ENCODE measurements around the gene RNF181. TPM values are rescaled to one million over a fixed set of nuclear protein-coding genes. Genes with fewer than 3 reads are reported as not detected.

Gene RNF181
- total RNA-seq, 4 donors from 2014 or later, result 23.9 to 164 (median 141) TPM

DNA sequence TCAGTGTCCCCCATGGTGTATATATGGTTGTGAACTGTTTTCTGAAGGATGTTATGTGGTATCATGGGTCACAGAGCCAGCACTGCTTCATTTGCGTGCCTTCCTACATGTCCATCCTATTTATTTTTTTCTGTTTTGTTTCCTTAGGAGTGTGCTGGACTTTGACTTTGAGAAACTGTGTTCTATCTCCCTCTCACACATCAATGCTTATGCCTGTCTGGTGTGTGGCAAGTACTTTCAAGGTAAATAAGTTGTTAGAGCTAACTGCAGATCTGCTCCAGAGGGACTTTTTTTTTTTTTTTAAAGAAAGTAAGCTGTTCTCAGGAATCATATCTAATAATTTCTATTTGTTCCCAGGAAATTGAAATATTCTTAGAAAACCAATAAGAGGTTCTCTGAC is 25.8 kb downstream of the RNF181 start:
- Histone ChIP-seq H3K27me3 (no peaks in the 10 kb centered on the region), H3K4me3 (no peak overlapping the region), H3K36me3 (peaks cover 0 to 65% (median 28%) of the 10 kb centered on the region in 4 donors), H3K9me3 (no peaks in the 10 kb centered on the region), H3K4me1 (peaks cover 7 to 38% (median 18%) of the 10 kb centered on the region in 4 donors), H3K27ac (no peak overlapping the region)
- in situ Hi-C loops (cut with MboI; ENCODE audit: low pct_ligation_motif_present in 1 of 4, low pct_unique_long_range_greater_than_20kb in 1 of 4, low sequenced_read_pairs in 3 of 4) (no loop called here), intact Hi-C loops (cut with DNase I; ENCODE audit: low total_unique reads) (no loop called here)
- 75 to 80% methylated on average over 1 of the region's 1 CpG for WGBS, 2 donors (ENCODE audit: low coverage in 1 of 2)
- no peak for TF ChIP-seq POLR2AphosphoS5 (IDR thresholded peaks at IDR 0.05)
- TF ChIP-seq POLR2A (IDR thresholded peaks at IDR 0.05), result no peak
- TF ChIP-seq, protein P1, sequence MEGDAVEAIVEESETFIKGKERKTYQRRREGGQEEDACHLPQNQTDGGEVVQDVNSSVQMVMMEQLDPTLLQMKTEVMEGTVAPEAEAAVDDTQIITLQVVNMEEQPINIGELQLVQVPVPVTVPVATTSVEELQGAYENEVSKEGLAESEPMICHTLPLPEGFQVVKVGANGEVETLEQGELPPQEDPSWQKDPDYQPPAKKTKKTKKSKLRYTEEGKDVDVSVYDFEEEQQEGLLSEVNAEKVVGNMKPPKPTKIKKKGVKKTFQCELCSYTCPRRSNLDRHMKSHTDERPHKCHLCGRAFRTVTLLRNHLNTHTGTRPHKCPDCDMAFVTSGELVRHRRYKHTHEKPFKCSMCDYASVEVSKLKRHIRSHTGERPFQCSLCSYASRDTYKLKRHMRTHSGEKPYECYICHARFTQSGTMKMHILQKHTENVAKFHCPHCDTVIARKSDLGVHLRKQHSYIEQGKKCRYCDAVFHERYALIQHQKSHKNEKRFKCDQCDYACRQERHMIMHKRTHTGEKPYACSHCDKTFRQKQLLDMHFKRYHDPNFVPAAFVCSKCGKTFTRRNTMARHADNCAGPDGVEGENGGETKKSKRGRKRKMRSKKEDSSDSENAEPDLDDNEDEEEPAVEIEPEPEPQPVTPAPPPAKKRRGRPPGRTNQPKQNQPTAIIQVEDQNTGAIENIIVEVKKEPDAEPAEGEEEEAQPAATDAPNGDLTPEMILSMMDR (IDR thresholded peaks at IDR 0.05), result no peak
- no peak for TF ChIP-seq EP300 (IDR thresholded peaks at IDR 0.05; ENCODE audit: low read depth)
- DNase-seq, result no peak

DNA sequence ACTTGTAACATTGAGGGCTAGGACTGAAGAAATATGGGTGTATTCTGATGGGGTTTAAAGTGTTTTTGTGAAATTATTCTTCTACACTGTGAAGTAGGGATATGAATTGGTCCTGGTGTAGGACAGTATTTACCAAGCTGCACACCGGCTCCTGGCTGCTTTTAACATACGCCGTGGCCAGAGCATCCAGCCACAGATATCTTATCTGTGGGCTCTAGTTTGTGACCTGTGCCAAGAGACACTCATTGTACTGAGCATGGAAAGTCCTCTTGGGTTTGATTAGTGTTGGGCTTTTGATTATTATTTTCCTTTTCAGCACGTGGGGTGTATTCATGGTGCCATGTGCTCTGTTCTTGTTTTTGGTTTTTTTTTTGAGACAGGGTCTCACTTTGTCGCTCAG is 28.4 kb downstream of the RNF181 start:
- peaks cover 0 to 13% (median 3%) of the 10 kb centered on the region in 4 donors for H3K4me1 ChIP-seq
- 96% methylated on average over 5 of the region's 5 CpGs; no CpG with 5 or more reads in 1 of the 2 donors for WGBS, 2 donors (ENCODE audit: low coverage in 1 of 2)
- intact Hi-C loops (cut with DNase I; ENCODE audit: low total_unique reads) (no loop called here), in situ Hi-C loops (cut with MboI; ENCODE audit: low pct_ligation_motif_present in 1 of 4, low pct_unique_long_range_greater_than_20kb in 1 of 4, low sequenced_read_pairs in 3 of 4) (no loop called here)
- no peak for TF ChIP-seq POLR2A (IDR thresholded peaks at IDR 0.05)
- TF ChIP-seq, protein P1 (IDR thresholded peaks at IDR 0.05), result no peak
- no peak overlapping the region for H3K27ac ChIP-seq
- no peak for DNase-seq
- no peaks in the 10 kb centered on the region for H3K27me3 ChIP-seq
- H3K36me3 ChIP-seq, result peaks cover 0 to 91% (median 37%) of the 10 kb centered on the region in 4 donors
- H3K9me3 ChIP-seq, result no peaks in the 10 kb centered on the region
- no peak overlapping the region for H3K4me3 ChIP-seq

GRCh38 chr2:85628658-85629057 is 33.1 kb downstream of the RNF181 start:
- in situ Hi-C loops (cut with MboI; ENCODE audit: low pct_ligation_motif_present in 1 of 4, low pct_unique_long_range_greater_than_20kb in 1 of 4, low sequenced_read_pairs in 3 of 4), result loop anchor here in 2 of 4 donors (25.0 kb wide), 2 partner anchors 184 to 459 kb away; no protein-coding TSS in a partner anchor
- WGBS, 2 donors (ENCODE audit: low coverage in 1 of 2), result 55 to 85% methylated on average over 2 of the region's 2 CpGs
- intact Hi-C loops (cut with DNase I; ENCODE audit: low total_unique reads), result no loop called here

DNA sequence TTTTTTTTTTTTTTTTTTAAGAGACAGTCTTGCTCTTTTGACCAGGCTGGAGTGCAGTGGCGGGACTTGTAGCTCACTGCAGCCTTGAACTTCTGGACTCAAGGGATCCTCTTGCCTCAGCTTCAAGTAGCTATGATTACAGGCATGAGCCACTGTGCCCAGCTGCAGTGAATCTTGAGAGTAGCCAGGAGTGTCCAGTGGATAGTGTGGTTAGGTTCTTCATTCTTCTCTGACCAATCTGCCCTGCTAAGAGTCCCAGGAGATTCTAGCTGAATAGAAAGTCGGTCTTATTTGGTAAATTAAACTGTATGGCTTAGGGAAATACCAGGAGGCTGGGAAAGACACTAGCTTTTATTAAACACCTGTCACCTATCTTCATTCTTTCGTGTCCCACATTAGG is 35.8 kb downstream of the RNF181 start:
- in situ Hi-C loops (cut with MboI; ENCODE audit: low pct_ligation_motif_present in 1 of 4, low pct_unique_long_range_greater_than_20kb in 1 of 4, low sequenced_read_pairs in 3 of 4) (loop anchor here in 2 of 4 donors (25.0 kb wide), 2 partner anchors 181 to 456 kb away; no protein-coding TSS in a partner anchor), intact Hi-C loops (cut with DNase I; ENCODE audit: low total_unique reads) (no loop called here)
- no peak for DNase-seq
- H3K27me3 ChIP-seq, result no peaks in the 10 kb centered on the region
- no peaks in the 10 kb centered on the region for H3K4me1 ChIP-seq
- no peak overlapping the region for H3K27ac ChIP-seq
- H3K4me3 ChIP-seq, result no peak overlapping the region
- TF ChIP-seq EP300 (IDR thresholded peaks at IDR 0.05; ENCODE audit: low read depth) (no peak), POLR2A (IDR thresholded peaks at IDR 0.05) (no peak), POLR2AphosphoS5 (IDR thresholded peaks at IDR 0.05) (no peak)
- TF ChIP-seq, protein P1 (IDR thresholded peaks at IDR 0.05), result no peak
- H3K36me3 ChIP-seq, result peaks cover 0 to 89% (median 34%) of the 10 kb centered on the region in 4 donors
- WGBS, 2 donors (ENCODE audit: low coverage in 1 of 2), result 89 to 100% methylated on average over 3 of the region's 3 CpGs
- H3K9me3 ChIP-seq, result no peaks in the 10 kb centered on the region

More at GRCh38 chr2:85628658-85629057, 33.1 kb downstream of the RNF181 start:
- Histone ChIP-seq H3K36me3 (peaks cover 0 to 98% (median 40%) of the 10 kb centered on the region in 4 donors), H3K4me1 (no peaks in the 10 kb centered on the region), H3K27me3 (no peaks in the 10 kb centered on the region), H3K9me3 (no peaks in the 10 kb centered on the region), H3K4me3 (no peak overlapping the region), H3K27ac (no peak overlapping the region)
- no peak for DNase-seq
- TF ChIP-seq POLR2A (IDR thresholded peaks at IDR 0.05), result no peak

DNA sequence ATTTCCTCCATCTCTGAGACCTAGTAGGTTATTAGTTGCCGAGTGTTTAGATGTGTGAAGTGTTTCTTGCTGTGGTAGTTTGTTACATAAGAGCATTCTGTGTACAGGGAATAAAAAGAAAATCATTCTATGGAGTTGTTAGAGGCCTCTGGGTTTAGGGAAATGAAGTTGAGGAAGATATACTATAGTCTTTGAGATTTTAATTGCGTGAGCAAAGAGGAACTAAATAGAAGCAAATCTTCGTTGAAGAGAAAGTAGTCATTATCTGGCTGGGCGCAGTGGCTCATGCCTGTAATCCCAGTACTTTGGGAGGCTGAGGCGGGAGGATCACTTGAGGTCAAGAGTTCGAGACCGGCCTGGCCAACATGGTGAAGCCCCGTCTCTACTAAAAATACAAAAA is 39.5 kb downstream of the RNF181 start:
- no peak for TF ChIP-seq POLR2A (IDR thresholded peaks at IDR 0.05)
- no peak for TF ChIP-seq EP300 (IDR thresholded peaks at IDR 0.05; ENCODE audit: low read depth)
- TF ChIP-seq, protein P1 (IDR thresholded peaks at IDR 0.05), result no peak
- no peak for TF ChIP-seq POLR2AphosphoS5 (IDR thresholded peaks at IDR 0.05)
- in situ Hi-C loops (cut with MboI; ENCODE audit: low pct_ligation_motif_present in 1 of 4, low pct_unique_long_range_greater_than_20kb in 1 of 4, low sequenced_read_pairs in 3 of 4) (loop anchor here in 2 of 4 donors (25.0 kb wide), 2 partner anchors 177 to 452 kb away; no protein-coding TSS in a partner anchor), intact Hi-C loops (cut with DNase I; ENCODE audit: low total_unique reads) (no loop called here)
- H3K4me1 ChIP-seq, result no peaks in the 10 kb centered on the region
- no peak for DNase-seq
- 77 to 90% methylated on average over 7 to 8 of the region's 8 CpGs for WGBS, 2 donors (ENCODE audit: low coverage in 1 of 2)
- H3K27me3 ChIP-seq, result no peaks in the 10 kb centered on the region
- H3K27ac ChIP-seq, result no peak overlapping the region
- H3K36me3 ChIP-seq, result peaks cover 0 to 81% (median 35%) of the 10 kb centered on the region in 4 donors
- H3K4me3 ChIP-seq, result no peak overlapping the region
- no peaks in the 10 kb centered on the region for H3K9me3 ChIP-seq

All from transverse colon (tissue), 4 donors.